Hepatocyte (in vitro differentiated cells): ENCODE measurements around the gene IL1RL2. TPM values are rescaled to one million over a fixed set of nuclear protein-coding genes. Genes with fewer than 3 reads are reported as not detected.

Experiments used
- DNase-seq: peaks from one replicate; pipeline ENCODE4 v3.0.0-alpha.2; 2016; ENCODE audit warnings: low spot score
- H2AFZ ChIP-seq: fragments of 200-600 bp; sonication (generic); 2 replicates; pipeline ENCODE4 v1.6.0; 2016; ENCODE audit warnings: antibody characterized with exemption, mild to moderate bottlenecking
- H3K27ac ChIP-seq: fragments of 200-600 bp; sonication (generic); 2 replicates; pipeline ENCODE4 v1.5.1; 2016; ENCODE audit warnings: mild to moderate bottlenecking
- H3K27me3 ChIP-seq: fragments of 200-600 bp; sonication (generic); 2 replicates; pipeline ENCODE4 v1.6.1; 2016
- H3K36me3 ChIP-seq: fragments of 200-600 bp; sonication (generic); replicated peaks from 2 replicates; pipeline ENCODE4 v1.5.1; 2016; ENCODE audit warnings: low read depth; ENCODE audit not compliant: insufficient read depth
- H3K4me1 ChIP-seq: fragments of 200-600 bp; sonication (generic); 2 replicates; pipeline ENCODE4 v1.5.1; 2016; ENCODE audit warnings: mild to moderate bottlenecking, moderate library complexity; ENCODE audit not compliant: insufficient read depth
- H3K4me2 ChIP-seq: fragments of 200-600 bp; sonication (generic); 2 replicates; pipeline ENCODE4 v1.6.0; 2016
- H3K4me3 ChIP-seq: fragments of 200-600 bp; sonication (generic); 2 replicates; pipeline ENCODE4 v1.5.1; 2016; ENCODE audit warnings: mild to moderate bottlenecking
- H3K79me2 ChIP-seq: fragments of 200-600 bp; sonication (generic); 2 replicates; pipeline ENCODE4 v1.6.0; 2017; ENCODE audit warnings: mild to moderate bottlenecking
- H3K9me2 ChIP-seq: fragments of 200-600 bp; sonication (generic); replicated peaks from 2 replicates; pipeline ENCODE4 v1.6.0; 2017; ENCODE audit warnings: mild to moderate bottlenecking; ENCODE audit not compliant: insufficient read depth
- H3K9me3 ChIP-seq: fragments of 200-600 bp; sonication (generic); 2 replicates; pipeline ENCODE4 v1.5.1; 2016; ENCODE audit warnings: low read depth, mild to moderate bottlenecking
- H4K20me1 ChIP-seq: fragments of 200-600 bp; sonication (generic); 2 replicates; pipeline ENCODE4 v1.6.0; 2016; ENCODE audit warnings: mild to moderate bottlenecking; ENCODE audit not compliant: insufficient read depth, poor library complexity, severe bottlenecking
- CTCF ChIP-seq: fragments of 200-600 bp; sonication (generic); IDR thresholded peaks from 2 replicates; pipeline ENCODE4 v1.5.1; 2016; ENCODE audit warnings: antibody characterized with exemption, mild to moderate bottlenecking; ENCODE audit not compliant: poor library complexity
- EZH2 ChIP-seq: fragments of 200-600 bp; sonication (generic); IDR thresholded peaks from 2 replicates; pipeline ENCODE4 v1.6.1; 2016; ENCODE audit warnings: antibody characterized with exemption, mild to moderate bottlenecking, borderline replicate concordance
- EZH2phosphoT487 ChIP-seq: fragments of 200-600 bp; sonication (generic); IDR thresholded peaks from one replicate; pipeline ENCODE4 v1.6.1; 2018; ENCODE audit warnings: antibody characterized with exemption, mild to moderate bottlenecking, low read depth, moderate library complexity; ENCODE audit not compliant: unreplicated experiment, severe bottlenecking
- WGBS: methylation state at CpG from one replicate; pipeline ENCODE4 v1.1.6; 2016; ENCODE audit warnings: low lambda C conversion rate; ENCODE audit errors: missing lambda C conversion rate; 5-methylcytosine and 5-hydroxymethylcytosine counted together
- polyA plus RNA-seq: library from polyadenylated mRNA; unstranded; fragments of >200 nt; fragmentation: Nextera tagmentation; extraction: Ambion mirVana; gene quantifications from 2 replicates; pipeline ENCODE4 v1.2.1, GENCODE V29; 2016
- total RNA-seq: library from RNA; depleted of rRNA; stranded (reverse); fragments of >200 nt; gene quantifications from 2 replicates; pipeline ENCODE4 v1.2.3, GENCODE V29; 2014

The IL1RL2 gene
- total and polyA plus RNA-seq, 2 experiments from 2014 or later: 1.3 TPM; not detected in 1

GRCh38 chr2:102226171-102226570 lies 39.3 kb downstream of the IL1RL2 start:
- peaks cover 24% of the 10 kb centered on the region for H3K4me1 ChIP-seq
- no peaks in the 10 kb centered on the region for H4K20me1 ChIP-seq
- H3K27ac ChIP-seq: peak overlapping the region; percentile 93
- no peaks in the 10 kb centered on the region for H3K79me2 ChIP-seq
- peak overlapping the region; percentile 42 for H2AFZ ChIP-seq
- H3K36me3 ChIP-seq: no peaks in the 10 kb centered on the region
- WGBS: 89% methylated on average over 6 of the region's 6 CpGs
- TF ChIP-seq EZH2 (no peak), CTCF (no peak), EZH2phosphoT487 (no peak)
- no peaks in the 10 kb centered on the region for H3K9me2 ChIP-seq
- H3K4me3 ChIP-seq: no peak overlapping the region
- no peaks in the 10 kb centered on the region for H3K27me3 ChIP-seq
- H3K9me3 ChIP-seq: no peaks in the 10 kb centered on the region
- no peak overlapping the region for H3K4me2 ChIP-seq
- no peak for DNase-seq

GRCh38 chr2:102226612-102227391 lies 40.0 kb downstream of the IL1RL2 start:
- TF ChIP-seq EZH2 (no peak), CTCF (no peak), EZH2phosphoT487 (no peak)
- Histone ChIP-seq H3K27ac (peak overlapping the region; percentile 93), H3K79me2 (no peaks in the 10 kb centered on the region), H3K9me3 (no peaks in the 10 kb centered on the region), H3K4me1 (peaks cover 24% of the 10 kb centered on the region), H3K4me3 (no peak overlapping the region), H3K9me2 (no peaks in the 10 kb centered on the region), H3K4me2 (peak overlapping the region; percentile 59), H2AFZ (peak overlapping the region; percentile 42), H3K36me3 (no peaks in the 10 kb centered on the region), H4K20me1 (no peaks in the 10 kb centered on the region), H3K27me3 (no peaks in the 10 kb centered on the region)
- DNase-seq: no peak
- 64% methylated on average over 7 of the region's 7 CpGs for WGBS

DNA sequence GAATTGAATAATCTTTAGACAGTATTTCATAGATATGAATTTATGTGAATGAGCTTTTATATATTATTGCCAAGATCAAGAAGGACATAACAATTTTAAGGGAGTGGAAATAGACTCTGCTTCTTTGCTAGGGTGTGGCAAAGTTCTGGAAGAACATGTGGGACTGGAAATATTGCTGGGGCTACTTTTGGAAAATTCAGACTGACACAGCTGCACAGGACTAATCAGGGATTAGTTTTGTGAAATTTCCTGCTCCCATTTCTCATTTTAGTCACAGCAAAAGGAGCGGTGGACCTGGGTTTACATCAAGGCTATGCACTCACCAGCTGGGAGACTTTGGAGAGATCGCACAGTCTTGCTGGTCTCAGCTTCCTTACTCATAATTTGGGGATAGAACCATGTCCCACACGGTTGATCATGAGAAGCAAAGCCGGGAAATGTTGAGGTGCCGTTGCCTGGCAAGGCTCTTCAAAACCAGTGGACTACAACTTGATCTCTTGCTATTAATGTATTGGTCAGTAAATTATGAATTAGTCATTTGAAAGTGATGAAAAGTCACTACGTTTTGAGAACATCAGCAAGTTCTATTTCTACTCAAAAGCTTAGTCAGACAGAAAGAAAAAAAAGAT lies 42.4 kb downstream of the IL1RL2 start:
- no peak overlapping the region for H2AFZ ChIP-seq

More for the DNA sequence above, 42.4 kb downstream of the IL1RL2 start:
- no peak for DNase-seq
- Histone ChIP-seq H3K4me3 (no peak overlapping the region), H3K4me1 (peaks cover 24% of the 10 kb centered on the region), H3K9me3 (no peaks in the 10 kb centered on the region), H3K27ac (peak overlapping the region; percentile 93), H3K9me2 (no peaks in the 10 kb centered on the region), H4K20me1 (no peaks in the 10 kb centered on the region), H3K36me3 (no peaks in the 10 kb centered on the region), H3K79me2 (no peaks in the 10 kb centered on the region), H3K4me2 (no peak overlapping the region), H3K27me3 (no peaks in the 10 kb centered on the region)
- TF ChIP-seq CTCF (no peak), EZH2phosphoT487 (no peak), EZH2 (no peak)
- WGBS: 89% methylated on average over 6 of the region's 6 CpGs
